ENCODE results near the gene HCFC1.
A peak's percentile ranks its signal among the peaks of the same experiment; 100 is the strongest.

HCFC1 gene

DNA sequence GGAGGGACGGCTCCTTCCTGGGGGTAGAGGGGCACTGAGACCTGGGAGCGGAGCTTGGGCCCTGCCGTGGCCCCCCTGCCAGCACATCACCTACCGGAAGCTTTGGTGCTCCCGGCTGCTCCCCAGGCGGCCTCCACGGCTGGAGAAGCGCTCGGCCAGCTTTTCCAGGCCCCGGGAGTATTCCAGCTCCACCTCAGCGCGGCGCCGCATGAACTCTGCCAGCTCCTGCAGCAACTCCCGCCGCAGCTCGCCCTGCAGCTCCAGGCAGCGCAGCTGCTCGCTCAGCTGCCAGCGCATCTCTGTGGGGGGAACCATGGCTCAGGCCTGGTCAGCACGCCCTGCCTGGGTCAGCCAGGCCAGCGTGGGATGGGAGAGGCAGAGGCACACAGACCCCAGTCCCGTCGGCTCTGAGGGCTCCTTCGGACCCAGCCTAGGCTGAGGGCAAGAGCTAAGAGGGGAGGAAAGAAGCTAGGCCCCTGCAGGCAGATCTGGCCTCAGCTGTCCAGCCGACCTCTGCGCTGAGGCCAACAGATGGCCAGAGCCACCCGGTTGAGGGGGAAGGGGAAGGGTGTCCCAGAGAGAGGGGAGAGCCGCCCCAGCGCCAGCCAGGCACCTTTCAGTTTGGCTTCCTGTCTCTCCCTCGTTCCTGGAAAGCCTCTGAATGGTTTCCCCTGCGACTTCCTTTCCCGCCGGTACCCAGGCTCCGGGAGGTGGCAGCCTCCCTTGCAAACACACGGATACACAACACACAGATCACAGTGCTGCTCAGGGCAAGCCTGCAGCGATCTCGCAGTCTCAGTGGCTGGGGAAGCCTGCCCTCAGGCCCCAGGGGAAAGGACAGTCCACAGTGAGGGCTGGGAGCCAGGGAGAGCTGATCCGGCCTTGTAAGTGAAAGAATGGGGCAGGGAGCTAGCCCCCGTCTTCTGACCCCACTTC is 49.8 kb downstream of the HCFC1 start:
- DNase-seq = no peak

DNA sequence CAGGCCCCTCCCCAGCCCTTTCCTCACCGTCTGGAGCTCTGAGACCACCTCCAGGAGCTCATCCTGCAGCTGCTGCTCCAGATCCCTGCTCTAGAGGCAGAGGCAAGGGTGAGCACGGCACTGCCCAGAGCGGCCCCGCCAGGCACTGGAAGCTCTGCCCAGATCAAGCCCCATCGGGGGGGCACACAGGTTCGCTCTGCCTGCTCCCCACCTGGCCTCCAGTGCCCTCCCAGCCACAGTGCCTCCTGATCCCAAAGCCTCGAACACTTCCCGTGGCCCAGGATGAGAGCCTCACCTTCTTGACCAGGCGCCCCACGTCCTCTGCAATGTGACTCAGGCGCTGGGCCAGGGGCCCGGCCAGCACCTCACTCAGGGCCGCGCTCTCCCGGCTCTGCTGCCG is 50.5 kb downstream of the HCFC1 start:
- DNase-seq = no peak

DNA sequence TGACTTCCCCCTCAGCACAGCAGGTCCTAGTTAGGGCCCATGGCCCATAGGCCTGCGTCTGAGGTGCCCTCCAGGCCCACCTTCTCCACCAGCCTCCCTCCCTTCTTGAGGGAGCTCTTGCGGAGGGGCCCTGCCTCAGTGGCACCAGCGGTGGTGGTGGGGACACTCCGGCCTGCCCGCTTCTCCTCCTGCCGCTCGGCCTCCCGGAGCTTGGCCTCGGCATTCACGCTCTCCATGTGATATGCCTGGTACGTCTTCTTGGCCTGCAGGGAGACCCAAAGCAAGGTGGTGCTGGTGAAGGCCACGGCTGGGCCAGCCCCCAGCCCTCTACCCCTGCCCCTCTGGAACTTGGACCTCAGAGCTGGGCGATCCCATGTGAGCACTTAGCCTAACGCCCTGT is 51.1 kb downstream of the HCFC1 start:
- no peak for DNase-seq

DNA sequence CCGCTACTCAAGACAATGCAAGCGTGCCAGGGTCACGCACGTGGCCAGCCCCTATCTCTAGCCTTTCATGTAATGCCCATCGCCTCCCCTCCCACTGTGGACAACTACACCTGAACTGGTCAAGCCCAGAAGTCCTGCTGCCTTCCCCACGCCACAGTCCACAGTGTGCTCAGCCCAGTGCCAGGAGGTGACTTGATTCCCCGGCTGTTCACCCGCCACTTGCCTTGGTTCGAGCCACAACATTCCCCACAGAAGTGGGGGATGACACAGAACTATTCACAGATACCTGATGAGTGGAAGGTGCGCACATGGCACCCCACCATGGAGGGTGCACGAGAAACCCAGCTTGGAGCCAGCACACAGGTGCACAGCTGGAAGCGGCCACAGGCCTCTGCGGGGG is 52.3 kb downstream of the HCFC1 start:
- DNase-seq = no peak

DNA sequence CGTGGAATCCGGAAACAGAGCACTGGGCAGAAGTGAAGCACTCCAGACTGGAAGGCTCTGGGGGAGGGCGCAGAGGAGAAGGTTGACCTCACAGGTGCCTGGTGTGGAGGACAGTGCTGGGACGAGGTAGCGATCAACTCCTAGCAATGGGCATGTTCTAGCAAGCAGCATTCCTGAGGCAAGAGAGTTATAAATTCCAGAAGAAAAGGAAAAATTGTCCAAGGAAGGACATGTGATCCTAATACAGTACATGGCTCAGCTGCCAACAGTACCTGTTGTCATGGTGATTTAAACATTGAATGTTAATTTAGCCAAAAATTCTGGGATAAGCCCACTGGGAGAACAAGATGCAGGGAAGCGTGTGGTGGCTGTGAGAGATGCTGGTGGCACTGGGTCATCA is 53.7 kb downstream of the HCFC1 start:
- no peak for DNase-seq

DNA sequence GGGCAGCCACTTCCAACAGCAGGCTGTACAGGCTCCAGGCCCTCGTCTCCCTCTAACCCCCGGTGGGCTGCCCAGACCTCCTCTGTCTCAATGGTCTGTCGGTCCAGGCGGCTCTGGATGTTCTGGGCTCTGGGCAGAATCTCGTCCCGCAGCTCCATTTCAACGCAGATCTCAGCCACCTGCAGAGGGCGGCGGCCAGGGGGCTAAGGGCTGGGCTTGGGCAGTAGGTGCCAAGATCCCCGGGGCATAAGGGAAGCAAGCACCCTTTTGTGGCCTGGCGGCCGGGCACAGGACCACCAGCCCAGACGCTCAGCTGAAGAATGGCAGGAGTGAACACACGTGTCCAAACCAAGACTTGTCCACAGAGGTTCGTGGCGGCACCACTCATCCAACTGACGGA is 57.9 kb downstream of the HCFC1 start:
- DNase-seq = no peak

DNA sequence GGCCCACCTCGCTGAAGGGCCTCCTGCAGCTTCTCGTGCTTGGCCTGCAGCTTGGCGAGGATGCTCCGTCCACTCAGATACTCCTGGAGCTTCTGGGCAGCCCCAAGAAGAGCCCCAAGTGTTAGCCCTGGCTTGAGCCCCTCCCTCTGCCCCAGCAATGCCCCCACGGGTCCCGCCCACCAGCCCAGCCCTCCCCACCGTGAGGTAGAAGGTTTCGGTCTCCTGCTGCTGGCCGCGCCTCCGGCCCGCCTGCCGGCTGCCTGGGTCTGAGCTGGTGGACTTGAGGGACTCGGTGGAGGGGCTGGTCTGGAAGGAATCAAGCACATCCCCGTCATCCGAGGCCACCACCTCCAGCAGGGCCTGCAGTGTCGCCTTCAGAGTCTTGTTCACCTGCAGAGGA is 58.4 kb downstream of the HCFC1 start:
- DNase-seq = no peak

DNA sequence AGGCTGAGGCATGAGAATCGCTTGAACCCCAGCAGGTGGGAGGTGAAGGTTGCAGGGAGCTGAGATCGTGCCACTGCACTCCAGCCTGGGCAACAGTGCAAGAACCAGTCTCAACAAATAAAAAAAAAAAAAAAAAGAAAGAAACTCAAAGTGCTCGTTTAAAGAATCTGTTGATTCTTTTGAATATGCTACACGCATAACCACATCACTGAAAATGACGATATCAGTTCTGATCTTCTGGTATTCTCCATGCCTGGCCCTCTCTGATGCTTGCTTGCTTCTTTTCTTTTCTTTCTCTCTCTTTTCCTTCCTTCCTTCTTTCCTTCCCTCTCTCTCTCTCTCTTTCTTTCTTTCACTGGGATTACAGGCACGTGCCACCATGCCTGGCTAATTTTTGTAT is 59.8 kb downstream of the HCFC1 start:
- no peak for DNase-seq

DNA sequence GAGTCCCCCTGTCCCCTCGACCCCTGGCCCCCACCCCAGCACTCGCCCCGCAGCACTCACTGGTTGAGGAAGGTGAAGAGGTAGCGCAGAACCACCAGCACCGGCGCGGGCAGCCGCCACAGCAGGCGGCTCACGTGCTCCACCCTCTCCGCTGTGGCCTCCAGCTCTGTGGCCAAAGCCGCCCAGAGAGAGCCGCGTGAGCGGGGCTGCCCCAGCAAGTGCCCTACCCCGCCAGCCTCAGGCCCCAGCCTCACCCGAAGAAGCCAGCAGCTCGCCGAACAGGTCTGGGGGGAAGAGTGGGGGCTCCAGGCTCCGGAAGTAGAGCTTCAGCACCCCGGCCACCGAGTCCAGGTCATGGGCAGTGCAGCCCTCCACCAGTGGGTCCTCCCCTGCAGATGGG is 61.2 kb downstream of the HCFC1 start:
- no peak for DNase-seq

DNA sequence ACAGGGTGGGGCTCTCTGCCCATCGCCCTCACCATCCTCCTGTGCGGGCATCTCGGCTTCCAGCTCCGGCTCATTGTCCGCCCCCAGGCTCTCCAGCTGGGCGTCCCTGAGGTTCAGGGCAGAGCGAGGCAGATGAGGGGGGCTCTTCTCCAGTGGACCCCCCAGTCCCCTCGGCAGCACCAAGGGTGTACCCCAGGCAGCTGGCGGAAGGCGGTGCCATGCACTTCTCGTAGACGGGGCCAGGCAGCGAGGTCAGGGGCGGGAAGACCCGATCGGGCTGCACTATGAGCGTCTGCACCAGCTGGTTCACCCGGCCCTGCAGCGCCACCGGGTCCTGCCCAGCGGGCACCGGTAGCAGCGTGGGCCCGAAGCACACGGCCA is 61.6 kb downstream of the HCFC1 start:
- no peak for DNase-seq

DNA sequence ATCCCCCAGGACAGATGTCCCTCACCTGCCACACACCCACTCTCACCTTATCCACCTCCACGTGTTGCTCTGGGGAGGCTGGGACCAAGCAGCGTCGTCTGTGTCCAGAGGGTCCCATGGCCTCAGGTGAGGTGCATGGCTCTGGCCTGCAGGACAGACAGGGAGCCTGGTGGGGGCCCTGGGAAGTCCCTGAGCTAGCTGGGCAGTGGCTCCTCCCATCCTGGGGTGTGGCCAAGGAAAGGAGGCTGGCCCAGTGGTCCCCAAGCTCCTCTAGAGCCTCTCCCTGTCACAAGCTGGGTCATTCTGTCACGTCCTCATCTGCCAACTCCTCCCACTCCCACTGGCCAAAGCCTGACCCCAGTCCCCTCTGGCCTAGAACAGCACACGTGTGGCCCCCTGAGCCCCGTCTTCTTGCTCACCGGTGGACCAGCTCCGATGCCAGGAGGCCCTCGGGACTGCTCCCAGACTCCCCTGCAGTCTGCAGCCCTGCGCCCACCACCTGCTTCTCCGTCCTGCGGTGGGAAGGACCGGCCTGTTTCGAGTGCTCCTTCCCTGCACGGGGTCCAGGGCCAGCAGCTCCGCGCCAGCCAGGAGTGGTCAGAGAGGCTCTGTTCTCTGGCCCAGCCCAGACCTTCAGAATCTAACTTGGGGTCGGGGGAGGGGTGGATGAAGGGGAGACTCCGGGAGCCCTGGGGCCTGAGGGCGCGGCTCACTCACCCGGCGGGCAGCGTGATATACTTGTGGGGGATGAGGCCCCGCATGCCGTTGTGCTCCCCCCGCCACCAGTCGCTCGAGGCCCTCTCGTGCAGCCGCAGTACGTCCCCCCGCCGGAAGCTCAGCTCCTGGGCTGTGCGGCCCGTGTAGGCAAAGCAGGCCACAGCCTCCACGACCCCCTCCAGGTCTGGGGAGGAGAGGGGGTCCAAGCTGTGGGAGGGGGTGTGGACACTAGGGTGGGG is 62.3 kb downstream of the HCFC1 start:
- DNase-seq = peak in 1 of 2 experiments; percentile 42

DNA sequence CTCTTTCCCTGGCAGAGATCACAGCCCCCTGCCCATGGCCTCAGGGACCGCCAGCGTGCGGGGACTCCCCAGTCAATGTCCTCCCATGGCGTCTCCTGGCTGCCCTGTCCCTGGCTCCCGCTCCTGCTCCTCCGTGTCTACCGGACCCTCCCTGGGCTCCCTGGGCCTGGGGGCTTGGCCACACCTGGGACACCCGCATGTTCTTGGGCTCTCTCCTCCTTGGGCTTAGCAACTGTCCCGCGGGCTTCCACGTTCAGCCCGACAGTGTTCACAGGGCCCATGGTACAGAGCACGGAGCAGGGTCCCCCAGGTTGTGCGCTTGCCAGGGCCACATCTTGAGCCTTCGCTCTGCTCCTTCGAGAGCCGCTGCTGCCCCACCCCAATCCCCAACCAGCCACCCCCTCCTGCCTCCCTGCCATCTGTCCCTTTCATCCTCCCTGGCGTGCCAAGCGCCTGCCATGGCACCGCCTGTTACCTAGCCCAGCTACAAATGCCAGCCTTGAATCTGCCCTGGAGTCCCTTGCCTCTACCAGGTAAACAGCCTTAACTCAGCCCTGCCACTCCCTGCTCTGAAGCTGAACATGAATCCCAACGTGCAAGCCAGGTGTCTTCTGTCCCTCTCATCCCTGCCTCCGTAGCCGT is 63.3 kb downstream of the HCFC1 start:
- DNase-seq = no peak

DNA sequence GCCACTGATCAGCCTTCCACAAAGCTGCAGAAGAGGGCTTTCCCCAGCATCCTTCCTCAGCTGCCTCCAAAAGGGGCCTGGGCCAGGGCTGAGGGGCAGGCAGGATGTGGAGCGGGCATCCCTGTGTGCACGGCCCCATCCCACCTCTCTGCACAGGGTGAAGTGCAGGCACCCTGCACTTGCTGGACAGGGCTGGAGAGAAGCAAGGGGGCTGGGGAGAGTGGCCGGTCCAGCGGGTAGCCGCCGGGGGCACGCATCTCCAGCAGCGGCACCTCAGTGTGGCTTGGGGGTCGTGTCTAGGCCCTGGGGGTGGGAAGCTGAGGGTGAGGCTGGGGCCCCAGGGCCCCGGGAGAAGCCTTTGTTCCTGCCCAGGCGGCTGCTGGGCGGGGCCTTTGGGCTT is 64.2 kb downstream of the HCFC1 start:
- no peak for DNase-seq

DNA sequence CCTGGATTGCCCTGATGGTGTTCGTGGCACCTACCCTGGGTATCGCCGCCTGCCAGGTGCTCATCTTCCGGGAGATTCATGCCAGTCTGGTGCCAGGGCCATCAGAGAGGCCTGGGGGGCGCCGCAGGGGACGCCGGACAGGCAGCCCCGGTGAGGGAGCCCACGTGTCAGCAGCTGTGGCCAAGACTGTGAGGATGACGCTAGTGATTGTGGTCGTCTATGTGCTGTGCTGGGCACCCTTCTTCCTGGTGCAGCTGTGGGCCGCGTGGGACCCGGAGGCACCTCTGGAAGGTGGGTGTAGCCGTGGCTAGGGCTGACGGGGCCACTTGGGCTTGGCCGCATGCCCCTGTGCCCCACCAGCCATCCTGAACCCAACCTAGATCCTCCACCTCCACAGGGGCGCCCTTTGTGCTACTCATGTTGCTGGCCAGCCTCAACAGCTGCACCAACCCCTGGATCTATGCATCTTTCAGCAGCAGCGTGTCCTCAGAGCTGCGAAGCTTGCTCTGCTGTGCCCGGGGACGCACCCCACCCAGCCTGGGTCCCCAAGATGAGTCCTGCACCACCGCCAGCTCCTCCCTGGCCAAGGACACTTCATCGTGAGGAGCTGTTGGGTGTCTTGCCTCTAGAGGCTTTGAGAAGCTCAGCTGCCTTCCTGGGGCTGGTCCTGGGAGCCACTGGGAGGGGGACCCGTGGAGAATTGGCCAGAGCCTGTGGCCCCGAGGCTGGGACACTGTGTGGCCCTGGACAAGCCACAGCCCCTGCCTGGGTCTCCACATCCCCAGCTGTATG is 65.3 kb downstream of the HCFC1 start:
- DNase-seq = no peak

DNA sequence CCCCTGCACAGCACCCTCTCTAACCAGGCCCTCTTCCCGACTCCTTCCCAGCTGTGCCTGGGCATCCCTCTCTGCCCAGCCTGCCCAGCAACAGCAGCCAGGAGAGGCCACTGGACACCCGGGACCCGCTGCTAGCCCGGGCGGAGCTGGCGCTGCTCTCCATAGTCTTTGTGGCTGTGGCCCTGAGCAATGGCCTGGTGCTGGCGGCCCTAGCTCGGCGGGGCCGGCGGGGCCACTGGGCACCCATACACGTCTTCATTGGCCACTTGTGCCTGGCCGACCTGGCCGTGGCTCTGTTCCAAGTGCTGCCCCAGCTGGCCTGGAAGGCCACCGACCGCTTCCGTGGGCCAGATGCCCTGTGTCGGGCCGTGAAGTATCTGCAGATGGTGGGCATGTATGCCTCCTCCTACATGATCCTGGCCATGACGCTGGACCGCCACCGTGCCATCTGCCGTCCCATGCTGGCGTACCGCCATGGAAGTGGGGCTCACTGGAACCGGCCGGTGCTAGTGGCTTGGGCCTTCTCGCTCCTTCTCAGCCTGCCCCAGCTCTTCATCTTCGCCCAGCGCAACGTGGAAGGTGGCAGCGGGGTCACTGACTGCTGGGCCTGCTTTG is 66.0 kb downstream of the HCFC1 start:
- no peak for DNase-seq

DNA sequence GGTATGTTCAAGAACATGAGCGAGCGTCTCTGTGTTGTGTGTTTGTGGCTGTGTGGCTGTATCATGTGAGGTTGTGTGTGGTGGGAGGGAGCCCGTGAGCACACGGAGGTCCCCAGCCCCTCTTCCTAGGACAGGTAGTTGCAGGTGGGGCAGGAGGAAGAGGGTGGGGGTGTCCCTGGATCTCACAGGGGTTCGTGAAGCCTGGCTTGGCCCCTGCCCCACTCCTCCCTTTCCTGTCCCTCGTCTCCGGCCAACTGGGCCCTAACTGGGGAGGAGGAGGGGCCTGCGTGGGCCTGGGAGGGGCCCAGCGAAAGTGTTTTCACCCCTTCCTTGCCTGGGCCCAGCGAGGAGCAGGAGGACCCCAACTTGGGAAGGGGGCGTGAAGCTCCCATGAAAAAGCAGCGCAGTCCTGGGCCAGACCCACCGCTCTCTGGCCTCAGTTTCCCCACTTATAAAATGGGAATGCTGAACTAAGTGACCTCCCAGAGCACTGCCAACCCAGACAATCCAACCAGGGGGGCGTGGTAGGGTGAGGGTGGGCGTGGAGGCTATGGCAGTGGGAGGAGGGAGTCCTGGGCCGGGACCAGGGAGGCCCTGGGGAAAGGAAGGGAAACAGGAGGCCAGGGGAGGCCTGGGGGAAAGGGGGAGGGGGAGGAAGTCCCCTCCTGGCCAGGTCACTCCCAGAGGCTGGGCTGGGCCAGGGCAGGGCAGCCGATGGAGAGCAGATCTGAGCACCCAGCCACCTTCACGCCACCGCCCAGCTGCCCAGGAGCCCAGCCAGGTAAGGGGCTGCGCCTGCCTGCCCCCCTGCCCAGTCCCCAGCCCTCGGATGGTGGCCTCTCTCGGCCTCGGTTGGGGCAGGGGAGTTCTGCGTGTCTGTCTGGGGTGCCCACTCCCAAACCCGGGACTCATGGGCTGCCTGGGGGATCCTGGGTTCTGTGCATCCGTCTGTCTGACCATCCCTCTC is 67.3 kb downstream of the HCFC1 start, which contains the start of gene AVPR2:
TSS of gene AVPR2 (plus strand) at position 683 of the 967 bp plus-strand sequence. CDS start 473 bp downstream, outside the sequence.
- DNase-seq = no peak

DNA sequence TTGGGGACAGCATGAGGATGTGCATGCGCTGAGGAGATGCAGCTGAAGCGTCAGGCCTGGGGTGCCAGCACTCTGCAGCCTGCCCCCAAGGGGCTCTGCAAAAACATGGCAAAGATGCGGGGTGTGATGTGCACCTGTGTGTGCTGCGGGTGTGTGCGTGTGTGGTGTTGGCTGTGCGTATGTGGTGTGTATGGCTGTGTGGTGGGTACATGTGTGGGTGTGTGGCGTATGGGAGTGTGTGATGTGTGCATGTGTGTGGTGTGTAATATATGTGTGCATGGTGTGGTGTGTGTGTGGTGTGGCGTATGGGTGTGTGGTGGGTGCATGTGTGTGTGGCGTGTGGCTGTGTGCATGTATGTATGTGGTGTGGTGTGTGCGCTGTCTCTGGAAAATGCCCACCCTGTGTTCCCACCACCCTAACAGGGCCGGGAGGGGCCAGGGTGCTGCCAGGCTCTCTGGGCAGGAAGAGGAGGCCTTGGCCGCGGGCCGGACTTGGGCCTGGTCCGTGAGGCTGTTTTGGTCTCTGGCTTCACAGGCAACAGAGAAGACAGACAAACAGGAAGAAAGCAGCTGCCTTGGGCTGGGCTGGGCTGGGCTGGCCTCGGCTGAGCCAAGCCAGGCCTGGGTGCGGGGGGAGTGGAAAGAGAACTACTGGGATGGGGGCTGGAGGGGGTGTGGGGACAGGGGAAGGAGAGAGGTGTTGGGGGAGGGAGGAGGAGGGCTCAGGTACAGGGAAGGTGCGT is 68.2 kb downstream of the HCFC1 start:
- DNase-seq = no peak

DNA sequence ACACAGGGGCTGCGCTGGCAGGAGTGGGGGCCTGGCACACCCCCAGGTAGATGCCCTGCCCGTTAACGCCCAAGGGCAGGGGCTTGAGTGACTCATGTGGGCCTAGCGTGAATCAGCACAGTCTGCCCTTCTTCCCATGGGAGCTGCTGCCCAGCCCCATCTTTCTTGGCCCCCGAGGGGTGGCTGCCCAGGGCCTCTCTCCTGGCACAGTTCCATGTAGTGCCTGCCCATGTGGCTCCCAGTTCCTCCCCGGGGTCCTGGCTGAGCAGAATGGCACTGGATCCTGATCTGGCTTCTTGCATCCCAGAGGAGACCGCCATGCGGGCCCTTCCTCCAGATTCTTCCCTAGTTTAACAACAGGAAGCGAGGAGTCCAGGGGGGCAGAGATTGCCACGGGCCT is 69.2 kb downstream of the HCFC1 start:
- DNase-seq = no peak

DNA sequence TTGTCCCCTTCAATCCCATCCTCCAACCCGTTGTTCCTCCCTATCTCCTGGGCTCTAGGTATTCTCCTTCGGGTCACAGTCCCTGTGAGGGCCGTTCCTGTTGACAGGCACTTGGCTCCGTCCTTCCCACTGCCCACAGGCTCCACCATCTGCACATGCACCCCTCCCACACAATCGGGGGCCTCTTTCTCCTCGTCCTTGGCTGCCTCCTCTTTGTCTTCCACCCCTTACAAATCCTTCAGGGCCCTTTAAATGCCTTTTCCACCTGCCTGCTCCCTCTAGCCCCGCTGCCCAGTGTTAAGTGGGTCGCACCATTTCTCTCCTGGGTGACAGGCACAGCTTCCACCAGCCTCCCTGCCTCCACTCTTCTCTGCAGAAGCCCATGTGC is 69.9 kb downstream of the HCFC1 start:
- DNase-seq = no peak
